ENCODE measurements around the gene SLCO4A1. TPM values are rescaled to one million over a fixed set of nuclear protein-coding genes. Genes with fewer than 3 reads are reported as not detected.
A peak's percentile ranks its signal among the peaks of the same experiment; 100 is the strongest.

SLCO4A1 gene
- total and polyA plus RNA-seq, 8 donors = 0.58 to 44.3 (median 11.9) TPM

DNA sequence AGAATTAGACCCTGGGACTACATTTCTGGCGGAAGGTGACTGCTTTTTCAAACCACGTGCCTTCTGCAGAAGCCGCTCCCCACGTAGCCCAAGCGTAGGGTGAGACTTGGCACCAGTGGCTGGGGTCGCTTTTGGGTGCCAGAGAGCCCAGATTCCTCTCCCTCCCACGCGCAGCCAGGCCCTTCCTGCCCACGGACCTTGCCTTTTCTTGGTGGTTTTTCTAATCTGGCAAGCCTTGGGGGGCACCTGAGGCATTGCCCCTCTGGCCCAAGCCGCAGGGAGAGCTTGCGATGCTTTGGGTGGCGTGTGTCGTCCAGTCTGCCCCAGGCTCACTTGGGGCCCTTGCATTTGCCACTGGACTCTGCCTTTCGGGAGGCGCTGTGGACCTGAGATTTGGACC, 3.3 kb downstream of the SLCO4A1 start:
- TF ChIP-seq POLR2AphosphoS5 (IDR thresholded peaks at IDR 0.05) (no peak), POLR2A (IDR thresholded peaks at IDR 0.05) (no peak)
- peaks cover 5 to 43% (median 6%) of the 10 kb centered on the region in 3 donors for H3K27me3 ChIP-seq
- 80 to 86% (median 81%) methylated on average over 13 to 15 of the region's 15 CpGs for WGBS, 5 donors
- peaks cover 65 to 95% (median 92%) of the 10 kb centered on the region in 4 donors for H3K4me1 ChIP-seq
- DNase-seq = no peak
- H3K9me3 ChIP-seq = no peaks in the 10 kb centered on the region
- peaks cover 0 to 12% (median 2%) of the 10 kb centered on the region in 4 donors for H3K36me3 ChIP-seq
- peak overlapping the region; percentile 82 to 99 (median 88) for H3K27ac ChIP-seq
- H3K4me3 ChIP-seq = peak overlapping the region in 1 of 4 donors; percentile 14
- intact Hi-C loops (cut with DNase I; ENCODE audit: low total_unique reads) = no loop called here

GRCh38 chr20:62646851-62647520, 4.7 kb downstream of the SLCO4A1 start:
- H3K36me3 ChIP-seq = peaks cover 0 to 13% (median 2%) of the 10 kb centered on the region in 4 donors
- no peaks in the 10 kb centered on the region for H3K9me3 ChIP-seq
- peak; percentile 67 to 87 for DNase-seq
- no peak for TF ChIP-seq POLR2A (IDR thresholded peaks at IDR 0.05)
- no peak for TF ChIP-seq CTCF (IDR thresholded peaks at IDR 0.05)
- no peak for TF ChIP-seq EP300 (IDR thresholded peaks at IDR 0.05)
- TF ChIP-seq POLR2AphosphoS5 (IDR thresholded peaks at IDR 0.05) = peak in 1 of 3 donors; percentile 58
- peaks cover 69 to 99% (median 97%) of the 10 kb centered on the region in 4 donors for H3K4me1 ChIP-seq
- peak overlapping the region in 1 of 4 donors; percentile 14 for H3K4me3 ChIP-seq
- peaks cover 5 to 29% (median 6%) of the 10 kb centered on the region in 3 donors for H3K27me3 ChIP-seq
- WGBS, 5 donors = 36 to 66% (median 43%) methylated on average over 9 to 12 of the region's 12 CpGs
- H3K27ac ChIP-seq = peak overlapping the region; percentile 82 to 99 (median 84)
- intact Hi-C loops (cut with DNase I; ENCODE audit: low total_unique reads) = no loop called here

DNA sequence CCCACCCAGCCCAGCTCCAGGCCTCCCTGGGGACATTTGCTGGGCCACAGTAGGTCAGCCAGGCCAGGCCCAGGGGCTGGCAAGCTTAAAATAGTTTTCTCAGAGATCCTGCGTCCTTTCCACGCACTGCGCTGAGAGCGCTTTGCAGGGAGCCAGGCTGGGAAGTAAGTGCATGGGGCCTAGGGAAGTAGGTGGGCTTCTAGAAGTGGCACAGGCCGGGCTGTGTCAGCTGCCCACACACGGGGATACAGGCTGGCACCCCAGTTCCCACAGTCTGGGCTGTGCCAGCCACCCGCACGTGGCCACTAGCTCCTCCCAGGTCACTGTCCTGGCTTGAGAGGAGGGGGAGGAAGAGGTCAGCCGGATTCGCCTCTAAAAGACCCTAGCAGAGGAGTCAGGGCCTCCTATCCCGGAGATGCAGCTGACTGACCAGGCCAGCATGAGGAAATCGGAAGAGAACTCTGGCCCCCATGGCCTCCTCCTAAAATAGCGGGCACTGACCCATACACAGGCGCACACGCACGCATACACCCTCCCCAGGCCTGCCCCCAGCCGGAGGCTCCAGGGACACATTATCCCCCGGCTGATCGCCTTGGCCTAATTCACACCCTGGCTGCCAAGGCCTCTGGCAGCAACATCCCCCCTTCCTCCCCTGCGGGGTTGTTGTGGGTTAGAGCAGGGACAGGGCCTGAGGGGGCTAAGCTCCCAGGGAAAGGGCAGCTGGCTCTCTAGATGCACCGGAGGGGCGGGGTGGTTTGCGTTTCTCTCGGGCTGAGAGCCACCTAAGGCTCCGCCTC, 5.4 kb downstream of the SLCO4A1 start:
- peak in 1 of 2 donors; percentile 47 for DNase-seq
- 32 to 56% (median 51%) methylated on average over 18 to 25 of the region's 25 CpGs for WGBS, 5 donors
- Histone ChIP-seq H3K36me3 (peaks cover 0 to 13% (median 2%) of the 10 kb centered on the region in 4 donors), H3K27me3 (peaks cover 3 to 22% (median 6%) of the 10 kb centered on the region in 3 donors), H3K27ac (peak overlapping the region; percentile 82 to 99 (median 84)), H3K4me3 (no peak overlapping the region), H3K9me3 (no peaks in the 10 kb centered on the region), H3K4me1 (peaks cover 67 to 99% (median 94%) of the 10 kb centered on the region in 4 donors)
- intact Hi-C loops (cut with DNase I; ENCODE audit: low total_unique reads) = no loop called here
- TF ChIP-seq POLR2AphosphoS5 (IDR thresholded peaks at IDR 0.05) (peak in 2 of 3 donors; percentile 24 to 52), POLR2A (IDR thresholded peaks at IDR 0.05) (no peak)

GRCh38 chr20:62648318-62648995, 6.2 kb downstream of the SLCO4A1 start:
- Histone ChIP-seq H3K9me3 (no peaks in the 10 kb centered on the region), H3K36me3 (peaks cover 0 to 13% (median 2%) of the 10 kb centered on the region in 4 donors), H3K27me3 (peaks cover 0 to 14% (median 0%) of the 10 kb centered on the region in 3 donors), H3K27ac (peak overlapping the region; percentile 82 to 99 (median 84)), H3K4me3 (no peak overlapping the region), H3K4me1 (peaks cover 67 to 99% (median 94%) of the 10 kb centered on the region in 4 donors)
- TF ChIP-seq EP300 (IDR thresholded peaks at IDR 0.05) = no peak
- no peak for TF ChIP-seq CTCF (IDR thresholded peaks at IDR 0.05)
- no peak for TF ChIP-seq POLR2A (IDR thresholded peaks at IDR 0.05)
- TF ChIP-seq POLR2AphosphoS5 (IDR thresholded peaks at IDR 0.05) = no peak
- intact Hi-C loops (cut with DNase I; ENCODE audit: low total_unique reads) = no loop called here
- no peak for DNase-seq
- WGBS, 5 donors = 81 to 88% (median 85%) methylated on average over 17 to 21 of the region's 21 CpGs

DNA sequence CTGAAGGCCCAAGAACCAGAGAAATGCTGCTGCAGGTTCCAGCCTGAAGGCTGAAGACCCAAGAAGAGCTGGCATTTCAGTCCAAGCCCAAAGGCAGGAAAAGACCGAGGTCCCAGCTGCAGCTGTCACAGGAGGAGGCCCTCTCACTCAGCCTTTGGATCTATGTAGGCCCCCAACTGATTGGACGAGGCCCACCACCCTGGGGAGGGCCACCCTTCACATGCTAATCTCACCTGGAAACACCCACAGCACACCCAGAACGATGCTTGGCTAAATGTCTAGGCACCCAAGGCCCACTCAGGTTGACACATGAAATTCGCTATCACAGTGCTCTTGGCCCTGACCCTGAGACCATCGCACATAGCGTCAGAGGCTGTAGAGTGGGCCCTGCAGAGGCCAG, 6.8 kb downstream of the SLCO4A1 start:
- no peak for DNase-seq
- peaks cover 0 to 13% (median 2%) of the 10 kb centered on the region in 4 donors for H3K36me3 ChIP-seq
- peaks cover 0 to 8% (median 0%) of the 10 kb centered on the region in 3 donors for H3K27me3 ChIP-seq
- H3K4me3 ChIP-seq = no peak overlapping the region
- TF ChIP-seq POLR2AphosphoS5 (IDR thresholded peaks at IDR 0.05) (no peak), POLR2A (IDR thresholded peaks at IDR 0.05) (no peak), CTCF (IDR thresholded peaks at IDR 0.05) (no peak), EP300 (IDR thresholded peaks at IDR 0.05) (no peak)
- H3K27ac ChIP-seq = peak overlapping the region in 4 of 5 donors; percentile 20 to 99 (median 87)
- WGBS, 5 donors = 87 to 100% (median 90%) methylated on average over 1 to 6 of the region's 6 CpGs
- H3K9me3 ChIP-seq = no peaks in the 10 kb centered on the region
- intact Hi-C loops (cut with DNase I; ENCODE audit: low total_unique reads) = no loop called here
- peaks cover 63 to 97% (median 92%) of the 10 kb centered on the region in 4 donors for H3K4me1 ChIP-seq
